Measurements from ENCODE around the gene PPM1B. TPM values are rescaled to one million over a fixed set of nuclear protein-coding genes. Genes with fewer than 3 reads are reported as not detected.

Gene PPM1B
- total and polyA plus RNA-seq, 9 of the 15 experiments (the other 6 are each of a cell fraction or from before 2014, with no cell fraction given) = 8.9 to 44.0 (median 28.6) TPM

DNA sequence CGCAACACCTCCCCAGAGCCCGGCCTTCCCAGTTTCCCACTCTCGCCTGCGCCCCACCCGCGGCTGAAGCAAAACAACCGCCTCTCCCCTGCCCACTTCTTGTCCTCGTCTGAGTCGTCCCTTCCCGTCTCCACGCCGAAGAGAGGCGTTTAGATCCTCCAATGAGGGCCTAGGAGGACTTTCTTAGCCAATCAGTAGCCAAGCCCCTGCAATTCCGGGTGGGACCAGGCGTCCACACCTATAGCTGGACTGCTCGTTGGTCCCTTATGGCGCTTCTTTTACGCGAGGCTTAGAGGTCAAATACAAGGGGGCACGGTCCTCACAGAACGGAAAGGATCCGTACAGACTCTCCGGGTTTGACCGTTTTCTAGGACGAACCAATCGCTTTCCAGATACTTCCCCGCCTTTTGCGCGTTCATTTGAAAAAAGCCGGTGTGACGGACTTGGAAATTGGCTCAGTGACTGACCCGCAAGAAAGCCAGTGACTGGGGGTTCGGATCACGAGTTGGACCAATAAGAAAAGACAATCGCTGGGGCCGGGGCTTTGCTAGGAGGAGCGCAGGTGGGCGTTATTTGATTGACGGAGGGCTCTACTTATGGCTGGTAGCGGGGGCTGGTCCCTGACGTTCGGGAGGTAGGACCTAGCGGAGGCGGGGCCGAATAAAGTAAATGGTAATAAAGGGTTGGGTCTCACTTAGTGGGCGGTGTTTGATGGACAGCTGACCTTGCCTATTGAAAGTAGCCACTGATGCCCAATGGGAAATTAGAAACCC, 581 bp upstream of the PPM1B start (continued):
- TF ChIP-seq MLLT1 (IDR thresholded peaks at IDR 0.05) (peak; percentile 39 to 79; a peak in 1 of 4 replicates), BACH1 (tag; IDR thresholded peaks at IDR 0.05) (no peak), CHD1 (IDR thresholded peaks at IDR 0.05; ENCODE audit: low read length) (no peak), FOXK1 (CRISPR knock-in tag; IDR thresholded peaks at IDR 0.05; ENCODE audit: borderline replicate concordance) (peak; percentile 93), NRF1 (conservative IDR thresholded peaks at IDR 0.05 in 1 of 2, IDR thresholded peaks at IDR 0.05 in 1 of 2) (peak; percentile 77 to 82), NCOA1 (IDR thresholded peaks at IDR 0.05; ENCODE audit: low read depth) (no peak), PTRF (tag; IDR thresholded peaks at IDR 0.05) (no peak), SUPT5H (IDR thresholded peaks at IDR 0.05) (peak; percentile 53), U2AF1 (optimal IDR thresholded peaks at IDR 0.05; ENCODE audit: low read depth, low read length) (no peak), RNF219 (CRISPR knock-in tag; IDR thresholded peaks at IDR 0.05) (no peak), MCM2 (IDR thresholded peaks at IDR 0.05; ENCODE audit: low read depth) (no peak), CEBPG (CRISPR knock-in tag; IDR thresholded peaks at IDR 0.05) (no peak), CEBPG (tag; conservative IDR thresholded peaks at IDR 0.05 in 1 of 2, IDR thresholded peaks at IDR 0.05 in 1 of 2) (no peak), ZNF282 (CRISPR knock-in tag; IDR thresholded peaks at IDR 0.05) (no peak), HDAC1 (IDR thresholded peaks at IDR 0.05) (peak in 1 of 2 experiments; percentile 75; a peak in 2 of 4 replicates), CCAR2 (IDR thresholded peaks at IDR 0.05; ENCODE audit: low read depth, low read length) (no peak), GATAD2B (IDR thresholded peaks at IDR 0.05; ENCODE audit: borderline replicate concordance) (no peak; the same call in 1 of the 2 replicates), TOE1 (IDR thresholded peaks at IDR 0.05; ENCODE audit: borderline replicate concordance) (peak; percentile 20; the same call in 1 of the 2 replicates), TOE1 (CRISPR knock-in tag; IDR thresholded peaks at IDR 0.05; ENCODE audit: borderline replicate concordance, low read depth) (no peak), POLR2AphosphoS5 (IDR thresholded peaks at IDR 0.05; ENCODE audit: control insufficient read depth, insufficient read depth, low read depth, low read length) (peak; percentile 40; the same call in 1 of the 2 replicates), GABPA (tag; conservative IDR thresholded peaks at IDR 0.05; ENCODE audit: low read depth) (peak; percentile 75), SP2 (IDR thresholded peaks at IDR 0.05; ENCODE audit: extremely low read depth, low read depth, low read length, poor library complexity, severe bottlenecking) (peak; percentile 79), ZNF263 (CRISPR knock-in tag; IDR thresholded peaks at IDR 0.05; ENCODE audit: borderline replicate concordance) (no peak)
- TF ChIP-seq, protein P1, sequence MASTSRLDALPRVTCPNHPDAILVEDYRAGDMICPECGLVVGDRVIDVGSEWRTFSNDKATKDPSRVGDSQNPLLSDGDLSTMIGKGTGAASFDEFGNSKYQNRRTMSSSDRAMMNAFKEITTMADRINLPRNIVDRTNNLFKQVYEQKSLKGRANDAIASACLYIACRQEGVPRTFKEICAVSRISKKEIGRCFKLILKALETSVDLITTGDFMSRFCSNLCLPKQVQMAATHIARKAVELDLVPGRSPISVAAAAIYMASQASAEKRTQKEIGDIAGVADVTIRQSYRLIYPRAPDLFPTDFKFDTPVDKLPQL (IDR thresholded peaks at IDR 0.05; ENCODE audit: extremely low read depth, insufficient read length) = no peak

Data from K562 (cell line).